Natural killer cell (primary cell): Measurements from ENCODE around the gene MBD3L2. TPM values are rescaled to one million over a fixed set of nuclear protein-coding genes. Genes with fewer than 3 reads are reported as not detected.
"Not testable (repeated sequence)": the region's sequence is repeated elsewhere in the genome, so short reads cannot be mapped to it uniquely, and the experiment has no call there.

ENCODE experiments used
- ATAC-seq, 3 donors: fragments of 150-1000 bp in 2 of 3; fragments of 200-7000 bp in 1 of 3; cut with Tn5 transposase; 1 replicate in 1 of 3; 2 replicates in 2 of 3; pipeline ENCODE4 v1.10.0; 2021; ENCODE audit warnings: mild to moderate bottlenecking in 2 of 3, moderate library complexity in 2 of 3
- DNase-seq, 2 donors: peaks; one replicate each; pipeline versions ENCODE4 v3.0.0 to v3.0.0-alpha.2; 2013 to 2021; ENCODE audit warnings: mixed read lengths in 1 of 2
- H3K27ac ChIP-seq: one replicate; pipeline ENCODE4 v1.5.1; 2013; ENCODE audit warnings: mild to moderate bottlenecking, low read length
- H3K27me3 ChIP-seq: one replicate; pipeline ENCODE4 v1.6.1; 2013; ENCODE audit warnings: low read length; ENCODE audit not compliant: control insufficient read depth, insufficient read depth
- H3K36me3 ChIP-seq: one replicate; pipeline ENCODE4 v1.6.1; 2013; ENCODE audit warnings: low read length; ENCODE audit not compliant: control insufficient read depth, insufficient read depth
- H3K4me1 ChIP-seq: one replicate; pipeline ENCODE4 v1.6.1; 2013; ENCODE audit warnings: low read length; ENCODE audit not compliant: control insufficient read depth, insufficient read depth
- H3K4me3 ChIP-seq: one replicate; pipeline ENCODE4 v1.5.1; 2013; ENCODE audit warnings: low read length
- H3K9me3 ChIP-seq: one replicate; pipeline ENCODE4 v1.6.1; 2013; ENCODE audit warnings: low read length; ENCODE audit not compliant: control insufficient read depth, insufficient read depth
- H3K27ac Mint-ChIP-seq, 2 donors: one replicate each; pipeline ENCODE4 v1.8.0; 2022; ENCODE audit warnings: mild to moderate bottlenecking in 2 of 2, mixed read lengths in 2 of 2, moderate library complexity in 1 of 2
- H3K27me3 Mint-ChIP-seq, 2 donors: one replicate each; pipeline ENCODE4 v1.8.0; 2022; ENCODE audit warnings: low read depth in 2 of 2, mixed read lengths in 2 of 2
- H3K36me3 Mint-ChIP-seq: one replicate; pipeline ENCODE4 v1.8.0; 2022; ENCODE audit warnings: mixed read lengths
- H3K4me1 Mint-ChIP-seq, 2 donors: one replicate each; pipeline ENCODE4 v1.8.0; 2022; ENCODE audit warnings: mixed read lengths in 2 of 2
- H3K4me3 Mint-ChIP-seq: one replicate; pipeline ENCODE4 v1.8.0; 2022; ENCODE audit warnings: mild to moderate bottlenecking, moderate library complexity, mixed read lengths
- H3K9me3 Mint-ChIP-seq, 2 donors: one replicate each; pipeline ENCODE4 v1.8.0; 2022; ENCODE audit warnings: mixed read lengths in 2 of 2
- CTCF ChIP-seq: fragments of 200-600 bp; IDR thresholded peaks from one replicate; pipeline ENCODE4 v1.8.0; 2022; ENCODE audit warnings: antibody characterized with exemption
- WGBS: methylation state at CpG from one replicate; pipeline ENCODE4 v1.1.7; 2013; ENCODE audit warnings: missing lambda C conversion rate; ENCODE audit not compliant: insufficient coverage; 5-methylcytosine and 5-hydroxymethylcytosine counted together
- intact Hi-C: fragments of 100-400 bp; cut with micrococcal nuclease; formaldehyde crosslinking; loops from one replicate; pipeline ENCODE4 v1.14.2; 2022
- total RNA-seq, 4 donors: library from RNA; stranded (reverse); fragments of 120-200 nt in 1 of 4; gene quantifications; one replicate each; pipeline versions ENCODE4 v1.2.3 to v1.2.4, GENCODE V29; 2013 to 2022

MBD3L2 gene
- total RNA-seq, 3 donors from 2014 or later (not counting 1 experiment from before 2014, with no cell fraction given) = not detected

GRCh38 chr19:7059977-7060376 is 10.9 kb downstream of the MBD3L2 start:
- WGBS = no CpG with 5 or more reads among the region's 2 CpGs
- H3K4me1 ChIP-seq, H3K4me3 ChIP-seq, H3K27me3 Mint-ChIP-seq, H3K27ac Mint-ChIP-seq, intact Hi-C loops, H3K9me3 Mint-ChIP-seq, DNase-seq, H3K27me3 ChIP-seq, H3K4me1 Mint-ChIP-seq, H3K36me3 Mint-ChIP-seq, H3K4me3 Mint-ChIP-seq, H3K9me3 ChIP-seq, H3K27ac ChIP-seq, H3K36me3 ChIP-seq: not testable (repeated sequence)
- ATAC-seq = peak in 1 of 3 donors; percentile 45

DNA sequence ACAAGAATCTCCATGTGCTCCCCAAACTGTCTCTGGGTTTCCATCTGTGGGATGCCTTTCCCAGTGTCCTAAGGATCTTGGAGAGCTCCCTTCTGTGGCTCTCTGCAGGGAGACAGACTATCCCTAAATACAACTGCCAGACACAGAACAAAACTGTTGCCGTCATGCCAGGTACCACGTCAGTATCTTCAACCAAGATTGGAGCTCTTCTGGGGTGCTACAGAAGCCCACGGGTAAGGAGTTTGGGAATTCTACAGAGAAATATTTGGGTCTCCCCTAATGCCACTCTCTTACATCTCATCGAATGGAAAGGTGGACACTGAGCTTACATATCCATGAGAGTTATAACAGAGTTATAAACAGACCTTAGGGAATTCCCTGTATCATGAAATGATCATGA is 14.2 kb downstream of the MBD3L2 start:
- H3K9me3 ChIP-seq = no peaks in the 10 kb centered on the region
- ATAC-seq = peak in 2 of 3 donors; percentile 10 to 38
- H3K27me3 Mint-ChIP-seq = no peaks in the 10 kb centered on the region
- no peaks in the 10 kb centered on the region for H3K9me3 Mint-ChIP-seq
- H3K4me3 ChIP-seq = no peak overlapping the region
- no peaks in the 10 kb centered on the region for H3K36me3 Mint-ChIP-seq
- no peaks in the 10 kb centered on the region for H3K36me3 ChIP-seq
- TF ChIP-seq CTCF = no peak
- intact Hi-C loops = no loop called here
- no peak overlapping the region for H3K4me3 Mint-ChIP-seq
- H3K4me1 ChIP-seq = no peaks in the 10 kb centered on the region
- no peak overlapping the region for H3K27ac Mint-ChIP-seq
- no peaks in the 10 kb centered on the region for H3K27me3 ChIP-seq
- WGBS = 82% methylated on average over 3 of the region's 4 CpGs
- no peak for DNase-seq
- H3K4me1 Mint-ChIP-seq = no peaks in the 10 kb centered on the region
- H3K27ac ChIP-seq = no peak overlapping the region

- ATAC-seq (peak in 2 of 3 donors; percentile 8 to 32), DNase-seq (no peak)
- intact Hi-C loops = no loop called here
- Mint-ChIP-seq H3K9me3 (peaks cover 0 to under 1% of the 10 kb centered on the region in 2 donors), H3K27ac (no peak overlapping the region), H3K27me3 (no peaks in the 10 kb centered on the region), H3K36me3 (no peaks in the 10 kb centered on the region), H3K4me3 (no peak overlapping the region), H3K4me1 (peaks cover 0 to 2% of the 10 kb centered on the region in 2 donors)
- no peaks in the 10 kb centered on the region for H3K36me3 ChIP-seq
- no peaks in the 10 kb centered on the region for H3K9me3 ChIP-seq
- no peaks in the 10 kb centered on the region for H3K27me3 ChIP-seq
- H3K4me3 ChIP-seq = no peak overlapping the region
- 94% methylated on average over 9 of the region's 9 CpGs for WGBS
- H3K4me1 ChIP-seq = peaks cover 4% of the 10 kb centered on the region
- no peak overlapping the region for H3K27ac ChIP-seq
- no peak for TF ChIP-seq CTCF
Observed at GRCh38 chr19:7063764-7064418, 14.8 kb downstream of the MBD3L2 start.

DNA sequence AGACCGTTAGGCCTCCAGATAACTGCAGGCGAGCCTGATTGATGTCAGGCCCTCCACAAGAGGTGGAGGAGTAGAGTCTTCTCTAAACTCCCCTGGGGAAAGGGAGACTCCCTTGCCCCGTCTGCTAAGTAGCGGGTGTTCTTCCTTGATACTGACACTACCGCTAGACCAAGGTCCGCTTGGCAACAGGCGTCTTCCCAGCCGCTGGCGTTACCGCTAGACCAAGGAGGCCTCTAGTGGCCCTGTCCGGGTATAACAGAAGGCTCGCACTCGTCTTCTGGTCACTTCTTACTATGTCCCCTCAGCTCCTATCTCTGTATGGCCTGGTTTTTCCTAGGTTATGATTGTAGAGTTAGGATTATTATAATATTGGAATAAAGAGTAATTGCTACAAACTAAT is 18.0 kb downstream of the MBD3L2 start:
- H3K36me3 ChIP-seq, intact Hi-C loops, H3K27ac ChIP-seq, H3K9me3 ChIP-seq, H3K4me3 Mint-ChIP-seq, H3K27me3 ChIP-seq, H3K27ac Mint-ChIP-seq, ATAC-seq, H3K27me3 Mint-ChIP-seq, DNase-seq, H3K4me3 ChIP-seq, H3K9me3 Mint-ChIP-seq, H3K36me3 Mint-ChIP-seq: not testable (repeated sequence)
- peaks cover 0 to 11% of the 10 kb centered on the region in 2 donors for H3K4me1 Mint-ChIP-seq
- 92% methylated on average over 13 of the region's 13 CpGs for WGBS
- peaks cover 15% of the 10 kb centered on the region for H3K4me1 ChIP-seq
